Neural progenitor cell (in vitro differentiated cells): ENCODE measurements around the gene STK4. TPM values are rescaled to one million over a fixed set of nuclear protein-coding genes. Genes with fewer than 3 reads are reported as not detected.

Experiments used
- DNase-seq: peaks from one replicate; pipeline ENCODE4 v3.0.0-alpha.2; 2016; ENCODE audit warnings: low spot score
- H2AFZ ChIP-seq: fragments of 200-600 bp; sonication (generic); replicated peaks from 2 replicates; pipeline ENCODE4 v1.6.1; 2016; ENCODE audit warnings: antibody characterized with exemption
- H3F3A ChIP-seq: fragments of 200-600 bp; sonication (generic); 2 replicates; pipeline ENCODE4 v1.6.1; 2016; ENCODE audit warnings: antibody characterized with exemption, low read depth
- H3K27ac ChIP-seq: fragments of 200-600 bp; sonication (generic); 2 replicates; pipeline ENCODE4 v1.5.1; 2016; ENCODE audit warnings: mild to moderate bottlenecking
- H3K27me3 ChIP-seq: fragments of 200-600 bp; sonication (generic); 2 replicates; pipeline ENCODE4 v1.6.1; 2016; ENCODE audit warnings: mild to moderate bottlenecking, moderate library complexity
- H3K36me3 ChIP-seq: fragments of 200-600 bp; sonication (generic); 2 replicates; pipeline ENCODE4 v1.5.1; 2016
- H3K4me1 ChIP-seq: fragments of 200-600 bp; sonication (generic); 2 replicates; pipeline ENCODE4 v1.6.1; 2016; ENCODE audit warnings: mixed run types
- H3K4me2 ChIP-seq: fragments of 200-600 bp; sonication (generic); 2 replicates; pipeline ENCODE4 v1.6.1; 2016
- H3K4me3 ChIP-seq: fragments of 200-600 bp; sonication (generic); 2 replicates; pipeline ENCODE4 v1.5.1; 2016
- H3K79me2 ChIP-seq: fragments of 200-600 bp; sonication (generic); 2 replicates; pipeline ENCODE4 v1.6.1; 2016; ENCODE audit warnings: low read depth
- H3K9ac ChIP-seq: fragments of 200-600 bp; sonication (generic); 2 replicates; pipeline ENCODE4 v1.6.1; 2016
- H3K9me3 ChIP-seq: fragments of 200-600 bp; sonication (generic); 2 replicates; pipeline ENCODE4 v1.5.1; 2016; ENCODE audit warnings: low read depth
- H4K20me1 ChIP-seq: fragments of 200-600 bp; sonication (generic); 2 replicates; pipeline ENCODE4 v1.6.1; 2016; ENCODE audit warnings: low read depth
- H3K27ac Mint-ChIP-seq: 3 replicates; pipeline ENCODE4 v1.8.0; 2021; ENCODE audit warnings: mixed read lengths
- H3K27me3 Mint-ChIP-seq: 2 replicates; pipeline ENCODE4 v1.8.0; 2022; ENCODE audit warnings: low read depth, mild to moderate bottlenecking, inconsistent platforms, moderate library complexity, mixed read lengths; ENCODE audit not compliant: insufficient read depth
- H3K36me3 Mint-ChIP-seq: 3 replicates; pipeline ENCODE4 v1.8.0; 2021; ENCODE audit warnings: mixed read lengths
- H3K4me1 Mint-ChIP-seq: 3 replicates; pipeline ENCODE4 v1.8.0; 2021; ENCODE audit warnings: mixed read lengths
- H3K4me3 Mint-ChIP-seq: 3 replicates; pipeline ENCODE4 v1.8.0; 2021; ENCODE audit warnings: mild to moderate bottlenecking, moderate library complexity, mixed read lengths
- H3K9me3 Mint-ChIP-seq: 3 replicates; pipeline ENCODE4 v1.8.0; 2020; ENCODE audit warnings: mixed read lengths
- CTCF ChIP-seq: fragments of 200-600 bp; sonication (generic); IDR thresholded peaks from 2 replicates; pipeline ENCODE4 v1.5.1; 2017; ENCODE audit warnings: antibody characterized with exemption, mild to moderate bottlenecking
- EZH2 ChIP-seq: fragments of 200-600 bp; sonication (generic); IDR thresholded peaks from 2 replicates; pipeline ENCODE4 v1.6.1; 2017; ENCODE audit warnings: antibody characterized with exemption, mild to moderate bottlenecking, moderate library complexity
- EZH2phosphoT487 ChIP-seq: fragments of 200-600 bp; sonication (generic); IDR thresholded peaks from 2 replicates; pipeline ENCODE4 v1.6.1; 2017; ENCODE audit warnings: antibody characterized with exemption
- total RNA-seq: library from RNA; depleted of rRNA; stranded (reverse); fragments of >200 nt; gene quantifications from 2 replicates; pipeline ENCODE4 v1.2.3, GENCODE V29; 2015; ENCODE audit warnings: low replicate concordance

The STK4 gene
- total RNA-seq, 1 donor from 2014 or later: 46.1 TPM

- peaks cover 3% of the 10 kb centered on the region for H3K79me2 ChIP-seq
- Mint-ChIP-seq H3K27ac (peak overlapping the region; percentile 16), H3K9me3 (no peaks in the 10 kb centered on the region), H3K36me3 (no peaks in the 10 kb centered on the region), H3K4me3 (no peak overlapping the region), H3K27me3 (no peaks in the 10 kb centered on the region), H3K4me1 (peaks cover 39% of the 10 kb centered on the region)
- no peaks in the 10 kb centered on the region for H3K9me3 ChIP-seq
- no peaks in the 10 kb centered on the region for H3F3A ChIP-seq
- peaks cover 46% of the 10 kb centered on the region for H4K20me1 ChIP-seq
- no peak for TF ChIP-seq EZH2
- TF ChIP-seq CTCF: no peak
- no peak for TF ChIP-seq EZH2phosphoT487
- no peak overlapping the region for H3K9ac ChIP-seq
- no peak overlapping the region for H3K4me3 ChIP-seq
- no peak for DNase-seq
- peaks cover 18% of the 10 kb centered on the region for H3K4me1 ChIP-seq
- H3K36me3 ChIP-seq: no peaks in the 10 kb centered on the region
- H3K27me3 ChIP-seq: no peaks in the 10 kb centered on the region
- no peak overlapping the region for H2AFZ ChIP-seq
- H3K4me2 ChIP-seq: no peak overlapping the region
- H3K27ac ChIP-seq: no peak overlapping the region
These were observed 83.1 kb downstream of the STK4 start for GRCh38 chr20:45049438-45049837.

GRCh38 chr20:45049904-45050471 is 83.7 kb downstream of the STK4 start:
- peaks cover 45% of the 10 kb centered on the region for H4K20me1 ChIP-seq
- no peak overlapping the region for H3K9ac ChIP-seq
- H3K9me3 ChIP-seq: no peaks in the 10 kb centered on the region
- no peak overlapping the region for H3K4me3 ChIP-seq
- no peaks in the 10 kb centered on the region for H3K27me3 Mint-ChIP-seq
- peak; percentile 43 for DNase-seq
- H3K4me1 ChIP-seq: peaks cover 18% of the 10 kb centered on the region
- peaks cover 39% of the 10 kb centered on the region for H3K4me1 Mint-ChIP-seq
- no peaks in the 10 kb centered on the region for H3K9me3 Mint-ChIP-seq
- TF ChIP-seq CTCF (no peak), EZH2 (no peak), EZH2phosphoT487 (no peak)
- no peaks in the 10 kb centered on the region for H3K36me3 ChIP-seq
- no peaks in the 10 kb centered on the region for H3K36me3 Mint-ChIP-seq
- H3F3A ChIP-seq: no peaks in the 10 kb centered on the region
- H3K27me3 ChIP-seq: no peaks in the 10 kb centered on the region
- H3K27ac Mint-ChIP-seq: peak overlapping the region; percentile 16
- H3K4me2 ChIP-seq: no peak overlapping the region
- H3K27ac ChIP-seq: no peak overlapping the region
- no peaks in the 10 kb centered on the region for H3K79me2 ChIP-seq
- H2AFZ ChIP-seq: no peak overlapping the region
- no peak overlapping the region for H3K4me3 Mint-ChIP-seq

GRCh38 chr20:45051204-45052060 is 85.1 kb downstream of the STK4 start:
- no peak overlapping the region for H3K27ac Mint-ChIP-seq
- TF ChIP-seq CTCF: no peak
- no peak for TF ChIP-seq EZH2phosphoT487
- TF ChIP-seq EZH2: no peak
- Histone ChIP-seq H3K4me1 (peaks cover 18% of the 10 kb centered on the region), H4K20me1 (peaks cover 45% of the 10 kb centered on the region), H3K4me2 (no peak overlapping the region), H3F3A (no peaks in the 10 kb centered on the region), H3K4me3 (no peak overlapping the region), H2AFZ (no peak overlapping the region), H3K9ac (no peak overlapping the region), H3K9me3 (no peaks in the 10 kb centered on the region), H3K79me2 (no peaks in the 10 kb centered on the region), H3K36me3 (no peaks in the 10 kb centered on the region), H3K27me3 (no peaks in the 10 kb centered on the region), H3K27ac (no peak overlapping the region)
- peaks cover 39% of the 10 kb centered on the region for H3K4me1 Mint-ChIP-seq
- H3K36me3 Mint-ChIP-seq: peaks cover 1% of the 10 kb centered on the region
- no peak overlapping the region for H3K4me3 Mint-ChIP-seq
- no peak for DNase-seq
- no peaks in the 10 kb centered on the region for H3K27me3 Mint-ChIP-seq
- no peaks in the 10 kb centered on the region for H3K9me3 Mint-ChIP-seq
